ENCODE measurements around the gene PMPCA. TPM values are rescaled to one million over a fixed set of nuclear protein-coding genes. Genes with fewer than 3 reads are reported as not detected.

PMPCA gene
- total RNA-seq, 2 experiments from 2014 or later = 53.3 to 76.1 TPM

GRCh38 chr9:136437430-136437829 lies 27.0 kb downstream of the PMPCA start:
- ChIA-PET POLR2A (interaction anchor here (0.5 kb wide), 1 partner anchor 471 kb away, joined by 3 read pairs; no protein-coding TSS in a partner anchor), CTCF (ENCODE audit: unreplicated experiment) (no interaction called here)
- peaks cover 23% of the 10 kb centered on the region for H3K4me1 ChIP-seq (ENCODE audit: insufficient read depth, low read length, poor library complexity, severe bottlenecking)
- no peak overlapping the region for H3K27ac ChIP-seq (ENCODE audit: low read depth, low read length, poor library complexity, severe bottlenecking)
- intact Hi-C loops (cut with micrococcal nuclease; ENCODE audit: unreplicated experiment) = no loop called here
- H3K4me3 ChIP-seq (ENCODE audit: low read depth, low read length, poor library complexity, severe bottlenecking) = peak overlapping the region; percentile 87
- BruUV-seq (replicated peaks) = no TSS peak
- H3K79me2 ChIP-seq (ENCODE audit: insufficient read depth, low read depth, low read length) = peaks cover 25% of the 10 kb centered on the region; the same call in 1 of the 2 replicates
- H4K20me1 ChIP-seq (ENCODE audit: insufficient read depth, low read length) = peaks cover 8% of the 10 kb centered on the region
- H3K4me2 ChIP-seq (ENCODE audit: low read length) = peak overlapping the region; percentile 91
- H3K9me3 ChIP-seq (ENCODE audit: low read length) = no peaks in the 10 kb centered on the region
- peaks cover 37% of the 10 kb centered on the region; the same call in 1 of the 2 replicates for H3K36me3 ChIP-seq (ENCODE audit: insufficient read depth, low read length)
- no peak for DNase-seq (ENCODE audit: low spot score)
- H2AFZ ChIP-seq (ENCODE audit: low read length) = no peak overlapping the region
- H3K9me2 ChIP-seq (ENCODE audit: insufficient read depth, low read length) = no peaks in the 10 kb centered on the region
- no peak for TF ChIP-seq EZH2phosphoT487 (IDR thresholded peaks at IDR 0.05; ENCODE audit: borderline replicate concordance, low read depth, low read length)
- TF ChIP-seq, protein P1, sequence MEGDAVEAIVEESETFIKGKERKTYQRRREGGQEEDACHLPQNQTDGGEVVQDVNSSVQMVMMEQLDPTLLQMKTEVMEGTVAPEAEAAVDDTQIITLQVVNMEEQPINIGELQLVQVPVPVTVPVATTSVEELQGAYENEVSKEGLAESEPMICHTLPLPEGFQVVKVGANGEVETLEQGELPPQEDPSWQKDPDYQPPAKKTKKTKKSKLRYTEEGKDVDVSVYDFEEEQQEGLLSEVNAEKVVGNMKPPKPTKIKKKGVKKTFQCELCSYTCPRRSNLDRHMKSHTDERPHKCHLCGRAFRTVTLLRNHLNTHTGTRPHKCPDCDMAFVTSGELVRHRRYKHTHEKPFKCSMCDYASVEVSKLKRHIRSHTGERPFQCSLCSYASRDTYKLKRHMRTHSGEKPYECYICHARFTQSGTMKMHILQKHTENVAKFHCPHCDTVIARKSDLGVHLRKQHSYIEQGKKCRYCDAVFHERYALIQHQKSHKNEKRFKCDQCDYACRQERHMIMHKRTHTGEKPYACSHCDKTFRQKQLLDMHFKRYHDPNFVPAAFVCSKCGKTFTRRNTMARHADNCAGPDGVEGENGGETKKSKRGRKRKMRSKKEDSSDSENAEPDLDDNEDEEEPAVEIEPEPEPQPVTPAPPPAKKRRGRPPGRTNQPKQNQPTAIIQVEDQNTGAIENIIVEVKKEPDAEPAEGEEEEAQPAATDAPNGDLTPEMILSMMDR (conservative IDR thresholded peaks at IDR 0.05; ENCODE audit: low read length) = no peak

DNA sequence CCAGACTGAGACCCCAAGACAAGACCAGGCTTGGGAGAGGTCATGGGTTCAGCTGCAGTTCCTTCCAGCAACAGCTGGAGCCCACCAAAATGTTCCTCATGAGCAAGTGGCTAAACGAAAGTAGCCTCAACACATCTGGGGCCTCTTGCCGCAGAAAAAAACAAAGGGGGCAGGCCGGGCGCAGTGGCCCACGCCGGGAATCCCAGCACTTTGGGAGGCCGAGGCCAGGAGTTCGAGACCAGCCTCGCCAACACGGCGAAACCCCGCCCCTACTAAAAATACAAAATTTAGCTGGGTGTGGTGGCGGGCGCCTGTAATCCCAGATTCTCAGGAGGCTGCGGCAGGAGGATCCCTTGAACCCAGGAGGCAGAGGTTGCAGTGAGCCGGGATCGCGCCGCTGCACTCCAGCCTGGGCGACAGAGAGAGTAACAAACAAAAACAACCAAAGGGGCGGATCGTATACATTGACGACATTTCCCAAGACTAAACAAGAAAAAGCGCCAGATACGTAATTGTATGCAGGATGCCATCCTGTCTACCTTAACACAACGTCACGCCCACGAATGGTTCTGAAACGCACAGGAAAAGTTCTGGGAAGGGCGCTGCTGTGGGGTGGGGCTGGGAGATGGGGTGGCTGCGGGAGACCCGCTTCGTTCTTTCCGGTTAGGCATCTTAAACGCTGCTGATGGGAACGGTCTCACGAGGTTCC lies 27.5 kb downstream of the PMPCA start:
- H3K27ac ChIP-seq (ENCODE audit: low read depth, low read length, poor library complexity, severe bottlenecking) = no peak overlapping the region
- peaks cover 39% of the 10 kb centered on the region; the same call in 1 of the 2 replicates for H3K36me3 ChIP-seq (ENCODE audit: insufficient read depth, low read length)
- no peak overlapping the region for H2AFZ ChIP-seq (ENCODE audit: low read length)
- peaks cover 25% of the 10 kb centered on the region; the same call in 1 of the 2 replicates for H3K79me2 ChIP-seq (ENCODE audit: insufficient read depth, low read depth, low read length)
- H3K4me1 ChIP-seq (ENCODE audit: insufficient read depth, low read length, poor library complexity, severe bottlenecking) = peaks cover 23% of the 10 kb centered on the region
- no peaks in the 10 kb centered on the region for H3K9me3 ChIP-seq (ENCODE audit: low read length)
- DNase-seq (ENCODE audit: low spot score) = no peak
- ChIA-PET CTCF (ENCODE audit: unreplicated experiment) (no interaction called here), POLR2A (interaction anchor here (0.5 kb wide), 1 partner anchor 471 kb away, joined by 3 read pairs; no protein-coding TSS in a partner anchor)
- no TSS peak for BruUV-seq (replicated peaks)
- peaks cover 8% of the 10 kb centered on the region for H4K20me1 ChIP-seq (ENCODE audit: insufficient read depth, low read length)
- H3K4me2 ChIP-seq (ENCODE audit: low read length) = peak overlapping the region; percentile 91
- H3K9me2 ChIP-seq (ENCODE audit: insufficient read depth, low read length) = no peaks in the 10 kb centered on the region
- H3K4me3 ChIP-seq (ENCODE audit: low read depth, low read length, poor library complexity, severe bottlenecking) = peak overlapping the region; percentile 87
- TF ChIP-seq, protein P1 (conservative IDR thresholded peaks at IDR 0.05; ENCODE audit: low read length) = no peak
- intact Hi-C loops (cut with micrococcal nuclease; ENCODE audit: unreplicated experiment) = loop anchor here (2.0 kb wide), 1 partner anchor 45 kb away; the partner anchor contains the start of gene SEC16A
